Body of pancreas (tissue), 4 donors: ENCODE results near the gene TMEM217.

ENCODE experiments used
- POLR2A ChIP-seq, 3 donors: fragments of 450-650 bp; IDR thresholded peaks; one replicate each; pipeline ENCODE4 v1.6.1; 2016; ENCODE audit warnings: antibody characterized with exemption in 3 of 3, mild to moderate bottlenecking in 2 of 3
- TF ChIP-seq, protein P1 (sequence below), 7 experiments: fragments of 450-650 bp in 4 of 7; fragments of 200-600 bp in 3 of 7; sonication (generic) in 3 of 7; IDR thresholded peaks; one replicate each; pipeline ENCODE4 v1.5.1; 2016 to 2019; ENCODE audit warnings: antibody characterized with exemption in 7 of 7

DNA sequence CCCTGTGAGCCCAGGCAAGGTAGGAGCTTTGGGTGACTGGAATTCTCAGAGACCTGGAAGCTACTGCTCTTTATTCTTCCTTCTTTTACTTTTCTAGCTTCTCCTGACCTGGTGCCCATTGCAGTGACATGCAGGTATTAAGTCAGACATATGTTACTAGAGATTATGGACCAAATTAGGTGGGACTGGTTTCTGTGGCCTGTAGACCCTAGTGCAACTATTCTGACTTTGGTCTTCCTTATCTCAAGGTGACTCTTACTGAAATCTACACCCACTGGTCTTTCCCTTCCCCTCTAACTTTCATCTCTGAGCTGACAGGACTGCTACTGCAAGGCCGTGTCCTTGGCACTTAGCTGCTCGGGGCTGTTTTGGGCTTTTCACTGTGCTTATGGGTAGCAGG, 24.4 kb upstream of the TMEM217 start:
- TF ChIP-seq, protein P1, sequence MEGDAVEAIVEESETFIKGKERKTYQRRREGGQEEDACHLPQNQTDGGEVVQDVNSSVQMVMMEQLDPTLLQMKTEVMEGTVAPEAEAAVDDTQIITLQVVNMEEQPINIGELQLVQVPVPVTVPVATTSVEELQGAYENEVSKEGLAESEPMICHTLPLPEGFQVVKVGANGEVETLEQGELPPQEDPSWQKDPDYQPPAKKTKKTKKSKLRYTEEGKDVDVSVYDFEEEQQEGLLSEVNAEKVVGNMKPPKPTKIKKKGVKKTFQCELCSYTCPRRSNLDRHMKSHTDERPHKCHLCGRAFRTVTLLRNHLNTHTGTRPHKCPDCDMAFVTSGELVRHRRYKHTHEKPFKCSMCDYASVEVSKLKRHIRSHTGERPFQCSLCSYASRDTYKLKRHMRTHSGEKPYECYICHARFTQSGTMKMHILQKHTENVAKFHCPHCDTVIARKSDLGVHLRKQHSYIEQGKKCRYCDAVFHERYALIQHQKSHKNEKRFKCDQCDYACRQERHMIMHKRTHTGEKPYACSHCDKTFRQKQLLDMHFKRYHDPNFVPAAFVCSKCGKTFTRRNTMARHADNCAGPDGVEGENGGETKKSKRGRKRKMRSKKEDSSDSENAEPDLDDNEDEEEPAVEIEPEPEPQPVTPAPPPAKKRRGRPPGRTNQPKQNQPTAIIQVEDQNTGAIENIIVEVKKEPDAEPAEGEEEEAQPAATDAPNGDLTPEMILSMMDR (IDR thresholded peaks at IDR 0.05): no peak
- TF ChIP-seq POLR2A (IDR thresholded peaks at IDR 0.05): no peak
